Central memory CD8-positive, alpha-beta T cell (primary cell): ENCODE measurements around the gene NEU2.

ENCODE experiments used
- ATAC-seq: fragments of 150-1000 bp; cut with Tn5 transposase; replicated peaks from 2 replicates; pipeline ENCODE4 v1.10.0; 2022; ENCODE audit warnings: mild to moderate bottlenecking, moderate FRiP score, moderate number of reproducible peaks; ENCODE audit not compliant: poor library complexity, severe bottlenecking; ENCODE audit errors: extremely low read depth
- DNase-seq, 2 donors: peaks; one replicate each; pipeline ENCODE4 v3.0.0; 2021; ENCODE audit warnings: low spot score in 2 of 2
- H3K27ac Mint-ChIP-seq: one replicate; pipeline ENCODE4 v1.8.0; 2022; ENCODE audit warnings: low read depth, mild to moderate bottlenecking, moderate library complexity, mixed read lengths
- H3K27me3 Mint-ChIP-seq: one replicate; pipeline ENCODE4 v1.8.0; 2022; ENCODE audit warnings: mixed read lengths
- H3K36me3 Mint-ChIP-seq: one replicate; pipeline ENCODE4 v1.8.0; 2022; ENCODE audit warnings: mild to moderate bottlenecking, moderate library complexity, mixed read lengths; ENCODE audit not compliant: insufficient read depth
- H3K4me1 Mint-ChIP-seq: one replicate; pipeline ENCODE4 v1.8.0; 2022; ENCODE audit warnings: mixed read lengths
- H3K4me3 Mint-ChIP-seq: one replicate; pipeline ENCODE4 v1.8.0; 2022; ENCODE audit warnings: mild to moderate bottlenecking, moderate library complexity, mixed read lengths
- H3K9me3 Mint-ChIP-seq: one replicate; pipeline ENCODE4 v1.8.0; 2022; ENCODE audit warnings: mixed read lengths

NEU2 gene

GRCh38 chr2:233032551-233033320 lies at the start of gene NEU2:
Gene NEU2, plus strand, starts transcription at chr2:233032672. Its CDS starts 0 bp downstream, at chr2:233032672.
- H3K4me1 Mint-ChIP-seq: no peaks in the 10 kb centered on the region
- DNase-seq (no peak), ATAC-seq (no peak)
- peaks cover 2% of the 10 kb centered on the region for H3K36me3 Mint-ChIP-seq
- H3K9me3 Mint-ChIP-seq: no peaks in the 10 kb centered on the region
- H3K27me3 Mint-ChIP-seq: no peaks in the 10 kb centered on the region
- no peak within 1 kb of the TSS for H3K4me3 Mint-ChIP-seq
- H3K27ac Mint-ChIP-seq: no peak within 1 kb of the TSS

- Mint-ChIP-seq H3K4me1 (peaks cover 7% of the 10 kb centered on the region), H3K36me3 (no peaks in the 10 kb centered on the region), H3K27me3 (peaks cover 80% of the 10 kb centered on the region), H3K4me3 (no peak overlapping the region), H3K9me3 (peaks cover 8% of the 10 kb centered on the region), H3K27ac (no peak overlapping the region)
- no peak for ATAC-seq
- DNase-seq: no peak
These were observed 49.4 kb upstream of the NEU2 start for GRCh38 chr2:232982926-232983668.

- DNase-seq (no peak), ATAC-seq (no peak)
- Mint-ChIP-seq H3K36me3 (no peaks in the 10 kb centered on the region), H3K4me3 (no peak overlapping the region), H3K9me3 (peaks cover 8% of the 10 kb centered on the region), H3K4me1 (peaks cover 7% of the 10 kb centered on the region), H3K27ac (no peak overlapping the region), H3K27me3 (peaks cover 87% of the 10 kb centered on the region)
These were observed 48.8 kb upstream of the NEU2 start for GRCh38 chr2:232983669-232984140.

- Mint-ChIP-seq H3K27ac (no peak overlapping the region), H3K4me3 (no peak overlapping the region), H3K9me3 (peaks cover 8% of the 10 kb centered on the region), H3K27me3 (peaks cover 85% of the 10 kb centered on the region), H3K4me1 (peaks cover 5% of the 10 kb centered on the region), H3K36me3 (no peaks in the 10 kb centered on the region)
- no peak for ATAC-seq
- no peak for DNase-seq
These were observed 47.8 kb upstream of the NEU2 start for GRCh38 chr2:232984451-232985207.

GRCh38 chr2:232986155-232986554 lies 46.3 kb upstream of the NEU2 start:
- ATAC-seq: no peak
- no peaks in the 10 kb centered on the region for H3K36me3 Mint-ChIP-seq
- H3K4me1 Mint-ChIP-seq: no peaks in the 10 kb centered on the region
- no peak overlapping the region for H3K27ac Mint-ChIP-seq
- DNase-seq: no peak
- peaks cover 75% of the 10 kb centered on the region for H3K27me3 Mint-ChIP-seq
- no peak overlapping the region for H3K4me3 Mint-ChIP-seq
- H3K9me3 Mint-ChIP-seq: peaks cover 8% of the 10 kb centered on the region

GRCh38 chr2:232993231-232993821 lies 39.1 kb upstream of the NEU2 start:
- Mint-ChIP-seq H3K36me3 (no peaks in the 10 kb centered on the region), H3K9me3 (no peaks in the 10 kb centered on the region), H3K27ac (no peak overlapping the region), H3K4me3 (no peak overlapping the region), H3K27me3 (peaks cover 23% of the 10 kb centered on the region), H3K4me1 (no peaks in the 10 kb centered on the region)
- DNase-seq (no peak), ATAC-seq (no peak)

GRCh38 chr2:232994446-232994845 lies 38.0 kb upstream of the NEU2 start:
- Mint-ChIP-seq H3K4me3 (no peak overlapping the region), H3K36me3 (no peaks in the 10 kb centered on the region), H3K27me3 (peaks cover 24% of the 10 kb centered on the region), H3K4me1 (no peaks in the 10 kb centered on the region), H3K27ac (no peak overlapping the region), H3K9me3 (no peaks in the 10 kb centered on the region)
- DNase-seq (no peak), ATAC-seq (no peak)

GRCh38 chr2:232997749-232998665 lies 34.5 kb upstream of the NEU2 start:
- Mint-ChIP-seq H3K4me1 (no peaks in the 10 kb centered on the region), H3K9me3 (no peaks in the 10 kb centered on the region), H3K27me3 (peaks cover 18% of the 10 kb centered on the region), H3K27ac (no peak overlapping the region), H3K4me3 (no peak overlapping the region), H3K36me3 (no peaks in the 10 kb centered on the region)
- ATAC-seq (no peak), DNase-seq (no peak)

GRCh38 chr2:232998666-232998985 lies 33.8 kb upstream of the NEU2 start:
- no peak overlapping the region for H3K4me3 Mint-ChIP-seq
- no peaks in the 10 kb centered on the region for H3K9me3 Mint-ChIP-seq
- no peak overlapping the region for H3K27ac Mint-ChIP-seq
- no peaks in the 10 kb centered on the region for H3K36me3 Mint-ChIP-seq
- no peak for DNase-seq
- H3K27me3 Mint-ChIP-seq: peaks cover 25% of the 10 kb centered on the region
- peaks cover 4% of the 10 kb centered on the region for H3K4me1 Mint-ChIP-seq
- ATAC-seq: no peak

GRCh38 chr2:232999354-232999753 lies 33.1 kb upstream of the NEU2 start:
- Mint-ChIP-seq H3K4me3 (no peak overlapping the region), H3K27me3 (peaks cover 27% of the 10 kb centered on the region), H3K36me3 (no peaks in the 10 kb centered on the region), H3K27ac (no peak overlapping the region), H3K9me3 (no peaks in the 10 kb centered on the region), H3K4me1 (peaks cover 4% of the 10 kb centered on the region)
- no peak for ATAC-seq
- no peak for DNase-seq

- H3K36me3 Mint-ChIP-seq: peaks cover 4% of the 10 kb centered on the region
- no peak for DNase-seq
- H3K27me3 Mint-ChIP-seq: peaks cover 41% of the 10 kb centered on the region
- no peak overlapping the region for H3K4me3 Mint-ChIP-seq
- peaks cover 4% of the 10 kb centered on the region for H3K4me1 Mint-ChIP-seq
- no peaks in the 10 kb centered on the region for H3K9me3 Mint-ChIP-seq
- ATAC-seq: no peak
- H3K27ac Mint-ChIP-seq: no peak overlapping the region
These were observed 31.4 kb upstream of the NEU2 start for GRCh38 chr2:233000886-233001750.
